ENCODE measurements around the gene ARMC7.
"Not testable (repeated sequence)": the region's sequence is repeated elsewhere in the genome, so short reads cannot be mapped to it uniquely, and the experiment has no call there.

ARMC7 gene

GRCh38 chr17:75109407-75110233 lies at the start of gene ARMC7:
ARMC7 (plus strand) TSS chr17:75109969; CDS start chr17:75110289, 320 bp downstream.
- DNase-seq: peak; percentile 82

GRCh38 chr17:75060434-75061054 lies 49.2 kb upstream of the ARMC7 start:
- no peak for DNase-seq

GRCh38 chr17:75061055-75061438 lies 48.7 kb upstream of the ARMC7 start:
- no peak for DNase-seq

- DNase-seq: no peak
Measured at GRCh38 chr17:75061618-75062017, 48.2 kb upstream of the ARMC7 start.

- DNase-seq: no peak
Measured at GRCh38 chr17:75063201-75063600, 46.6 kb upstream of the ARMC7 start.

- DNase-seq: no peak
Measured at GRCh38 chr17:75063626-75064025, 46.1 kb upstream of the ARMC7 start.

- no peak for DNase-seq
Measured at GRCh38 chr17:75064040-75064439, 45.7 kb upstream of the ARMC7 start.

- DNase-seq: no peak
Measured at GRCh38 chr17:75064460-75064859, 45.3 kb upstream of the ARMC7 start.

GRCh38 chr17:75064867-75065561 lies 44.8 kb upstream of the ARMC7 start:
- no peak for DNase-seq

GRCh38 chr17:75065562-75066151 lies 44.1 kb upstream of the ARMC7 start:
- no peak for DNase-seq

GRCh38 chr17:75067856-75068255 lies 41.9 kb upstream of the ARMC7 start:
- DNase-seq: no peak

- no peak for DNase-seq
Measured at GRCh38 chr17:75068750-75069149, 41.0 kb upstream of the ARMC7 start.

- no peak for DNase-seq
Measured at GRCh38 chr17:75069783-75070182, 40.0 kb upstream of the ARMC7 start.

- not testable (repeated sequence) for DNase-seq
Measured at GRCh38 chr17:75071478-75072271, 38.1 kb upstream of the ARMC7 start.

GRCh38 chr17:75072909-75073308 lies 36.9 kb upstream of the ARMC7 start:
- not testable (repeated sequence) for DNase-seq

GRCh38 chr17:75073618-75074047 lies 36.1 kb upstream of the ARMC7 start:
- no peak for DNase-seq

- no peak for DNase-seq
Measured at GRCh38 chr17:75074532-75074931, 35.2 kb upstream of the ARMC7 start.

GRCh38 chr17:75075597-75076336 lies 34.0 kb upstream of the ARMC7 start:
- no peak for DNase-seq

GRCh38 chr17:75077072-75077495 lies 32.7 kb upstream of the ARMC7 start:
- no peak for DNase-seq

- DNase-seq: peak; percentile 37
Measured at GRCh38 chr17:75077496-75078283, 32.1 kb upstream of the ARMC7 start.
